Measurements from ENCODE around the gene FGF4.

GRCh38 chr11:69797156-69797555 is 22.0 kb upstream of the FGF4 start:
- TF ChIP-seq, protein P1, sequence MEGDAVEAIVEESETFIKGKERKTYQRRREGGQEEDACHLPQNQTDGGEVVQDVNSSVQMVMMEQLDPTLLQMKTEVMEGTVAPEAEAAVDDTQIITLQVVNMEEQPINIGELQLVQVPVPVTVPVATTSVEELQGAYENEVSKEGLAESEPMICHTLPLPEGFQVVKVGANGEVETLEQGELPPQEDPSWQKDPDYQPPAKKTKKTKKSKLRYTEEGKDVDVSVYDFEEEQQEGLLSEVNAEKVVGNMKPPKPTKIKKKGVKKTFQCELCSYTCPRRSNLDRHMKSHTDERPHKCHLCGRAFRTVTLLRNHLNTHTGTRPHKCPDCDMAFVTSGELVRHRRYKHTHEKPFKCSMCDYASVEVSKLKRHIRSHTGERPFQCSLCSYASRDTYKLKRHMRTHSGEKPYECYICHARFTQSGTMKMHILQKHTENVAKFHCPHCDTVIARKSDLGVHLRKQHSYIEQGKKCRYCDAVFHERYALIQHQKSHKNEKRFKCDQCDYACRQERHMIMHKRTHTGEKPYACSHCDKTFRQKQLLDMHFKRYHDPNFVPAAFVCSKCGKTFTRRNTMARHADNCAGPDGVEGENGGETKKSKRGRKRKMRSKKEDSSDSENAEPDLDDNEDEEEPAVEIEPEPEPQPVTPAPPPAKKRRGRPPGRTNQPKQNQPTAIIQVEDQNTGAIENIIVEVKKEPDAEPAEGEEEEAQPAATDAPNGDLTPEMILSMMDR (IDR thresholded peaks at IDR 0.05; ENCODE audit: low read depth, low read length, missing input control) = no peak
- TF ChIP-seq, protein P2, sequence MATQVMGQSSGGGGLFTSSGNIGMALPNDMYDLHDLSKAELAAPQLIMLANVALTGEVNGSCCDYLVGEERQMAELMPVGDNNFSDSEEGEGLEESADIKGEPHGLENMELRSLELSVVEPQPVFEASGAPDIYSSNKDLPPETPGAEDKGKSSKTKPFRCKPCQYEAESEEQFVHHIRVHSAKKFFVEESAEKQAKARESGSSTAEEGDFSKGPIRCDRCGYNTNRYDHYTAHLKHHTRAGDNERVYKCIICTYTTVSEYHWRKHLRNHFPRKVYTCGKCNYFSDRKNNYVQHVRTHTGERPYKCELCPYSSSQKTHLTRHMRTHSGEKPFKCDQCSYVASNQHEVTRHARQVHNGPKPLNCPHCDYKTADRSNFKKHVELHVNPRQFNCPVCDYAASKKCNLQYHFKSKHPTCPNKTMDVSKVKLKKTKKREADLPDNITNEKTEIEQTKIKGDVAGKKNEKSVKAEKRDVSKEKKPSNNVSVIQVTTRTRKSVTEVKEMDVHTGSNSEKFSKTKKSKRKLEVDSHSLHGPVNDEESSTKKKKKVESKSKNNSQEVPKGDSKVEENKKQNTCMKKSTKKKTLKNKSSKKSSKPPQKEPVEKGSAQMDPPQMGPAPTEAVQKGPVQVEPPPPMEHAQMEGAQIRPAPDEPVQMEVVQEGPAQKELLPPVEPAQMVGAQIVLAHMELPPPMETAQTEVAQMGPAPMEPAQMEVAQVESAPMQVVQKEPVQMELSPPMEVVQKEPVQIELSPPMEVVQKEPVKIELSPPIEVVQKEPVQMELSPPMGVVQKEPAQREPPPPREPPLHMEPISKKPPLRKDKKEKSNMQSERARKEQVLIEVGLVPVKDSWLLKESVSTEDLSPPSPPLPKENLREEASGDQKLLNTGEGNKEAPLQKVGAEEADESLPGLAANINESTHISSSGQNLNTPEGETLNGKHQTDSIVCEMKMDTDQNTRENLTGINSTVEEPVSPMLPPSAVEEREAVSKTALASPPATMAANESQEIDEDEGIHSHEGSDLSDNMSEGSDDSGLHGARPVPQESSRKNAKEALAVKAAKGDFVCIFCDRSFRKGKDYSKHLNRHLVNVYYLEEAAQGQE (IDR thresholded peaks at IDR 0.05) = no peak
- TF ChIP-seq FOXA2 (IDR thresholded peaks at IDR 0.05) (no peak), NR2F2 (IDR thresholded peaks at IDR 0.05) (no peak), HNF4G (IDR thresholded peaks at IDR 0.05) (no peak), RXRA (IDR thresholded peaks at IDR 0.05) (no peak), FOXA1 (IDR thresholded peaks at IDR 0.05) (no peak), RAD21 (IDR thresholded peaks at IDR 0.05) (no peak), JUND (IDR thresholded peaks at IDR 0.05) (no peak), TAF1 (conservative IDR thresholded peaks at IDR 0.05) (no peak), MAX (IDR thresholded peaks at IDR 0.05) (no peak)
- TF ChIP-seq, protein P3, sequence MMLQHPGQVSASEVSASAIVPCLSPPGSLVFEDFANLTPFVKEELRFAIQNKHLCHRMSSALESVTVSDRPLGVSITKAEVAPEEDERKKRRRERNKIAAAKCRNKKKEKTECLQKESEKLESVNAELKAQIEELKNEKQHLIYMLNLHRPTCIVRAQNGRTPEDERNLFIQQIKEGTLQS (IDR thresholded peaks at IDR 0.05) = no peak
- TF ChIP-seq, protein P4, sequence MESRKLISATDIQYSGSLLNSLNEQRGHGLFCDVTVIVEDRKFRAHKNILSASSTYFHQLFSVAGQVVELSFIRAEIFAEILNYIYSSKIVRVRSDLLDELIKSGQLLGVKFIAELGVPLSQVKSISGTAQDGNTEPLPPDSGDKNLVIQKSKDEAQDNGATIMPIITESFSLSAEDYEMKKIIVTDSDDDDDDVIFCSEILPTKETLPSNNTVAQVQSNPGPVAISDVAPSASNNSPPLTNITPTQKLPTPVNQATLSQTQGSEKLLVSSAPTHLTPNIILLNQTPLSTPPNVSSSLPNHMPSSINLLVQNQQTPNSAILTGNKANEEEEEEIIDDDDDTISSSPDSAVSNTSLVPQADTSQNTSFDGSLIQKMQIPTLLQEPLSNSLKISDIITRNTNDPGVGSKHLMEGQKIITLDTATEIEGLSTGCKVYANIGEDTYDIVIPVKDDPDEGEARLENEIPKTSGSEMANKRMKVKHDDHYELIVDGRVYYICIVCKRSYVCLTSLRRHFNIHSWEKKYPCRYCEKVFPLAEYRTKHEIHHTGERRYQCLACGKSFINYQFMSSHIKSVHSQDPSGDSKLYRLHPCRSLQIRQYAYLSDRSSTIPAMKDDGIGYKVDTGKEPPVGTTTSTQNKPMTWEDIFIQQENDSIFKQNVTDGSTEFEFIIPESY (IDR thresholded peaks at IDR 0.05) = no peak
